Central memory CD4-positive, alpha-beta T cell (primary cell): ENCODE measurements around the gene AP1M1.
"Not testable (repeated sequence)": the region's sequence is repeated elsewhere in the genome, so short reads cannot be mapped to it uniquely, and the experiment has no call there.

Experiments
- DNase-seq: peaks from one replicate; pipeline ENCODE4 v3.0.0; 2022
- total RNA-seq, 3 experiments: gene quantifications; one replicate each; lab custom pipeline; 2026; lab: John Stamatoyannopoulos, UW

AP1M1 gene
- 64.6 to 104 (median 85.3) reads per million in 3 experiments for total RNA-seq

- peak; percentile 98 for DNase-seq
Observed at GRCh38 chr19:16197622-16198369, at the start of gene AP1M1. Gene AP1M1, plus strand, starts transcription at chr19:16197911. Its CDS starts 116 bp downstream, at chr19:16198027.

- DNase-seq, result no peak
Observed at GRCh38 chr19:16148443-16149229, 49.1 kb upstream of the AP1M1 start.

- no peak for DNase-seq
Observed at GRCh38 chr19:16153582-16154336, 44.0 kb upstream of the AP1M1 start.

GRCh38 chr19:16154557-16154956, 43.2 kb upstream of the AP1M1 start:
- no peak for DNase-seq

GRCh38 chr19:16155128-16155527, 42.6 kb upstream of the AP1M1 start:
- DNase-seq, result no peak

GRCh38 chr19:16156904-16157303, 40.8 kb upstream of the AP1M1 start:
- no peak for DNase-seq

GRCh38 chr19:16157601-16158000, 40.1 kb upstream of the AP1M1 start:
- DNase-seq, result no peak

GRCh38 chr19:16159655-16160054, 38.1 kb upstream of the AP1M1 start:
- no peak for DNase-seq

- no peak for DNase-seq
Observed at GRCh38 chr19:16160445-16160942, 37.2 kb upstream of the AP1M1 start.

- DNase-seq, result no peak
Observed at GRCh38 chr19:16160943-16161560, 36.7 kb upstream of the AP1M1 start.

GRCh38 chr19:16161840-16162239, 35.9 kb upstream of the AP1M1 start:
- DNase-seq, result no peak

GRCh38 chr19:16164222-16164890, 33.4 kb upstream of the AP1M1 start:
- no peak for DNase-seq

- no peak for DNase-seq
Observed at GRCh38 chr19:16166417-16166816, 31.3 kb upstream of the AP1M1 start.

GRCh38 chr19:16167055-16167454, 30.7 kb upstream of the AP1M1 start:
- DNase-seq, result no peak

- no peak for DNase-seq
Observed at GRCh38 chr19:16168465-16169081, 29.1 kb upstream of the AP1M1 start.

- no peak for DNase-seq
Observed at GRCh38 chr19:16170134-16170533, 27.6 kb upstream of the AP1M1 start.

- no peak for DNase-seq
Observed at GRCh38 chr19:16175954-16176353, 21.8 kb upstream of the AP1M1 start.

GRCh38 chr19:16178866-16179265, 18.8 kb upstream of the AP1M1 start:
- DNase-seq, result not testable (repeated sequence)

- DNase-seq, result no peak
Observed at GRCh38 chr19:16180611-16181010, 17.1 kb upstream of the AP1M1 start.

GRCh38 chr19:16184665-16185122, 13.0 kb upstream of the AP1M1 start:
- DNase-seq, result no peak

- DNase-seq, result peak; percentile 99
Observed at GRCh38 chr19:16185123-16185767, 12.5 kb upstream of the AP1M1 start, which contains the start of gene FAM32A. Gene FAM32A, plus strand, starts transcription at chr19:16185410. Its CDS starts 33 bp downstream, at chr19:16185443.
